HPDE6-E6E7 (cell line): ENCODE results near the gene NRAP.

ENCODE experiments used
- DNase-seq: peaks from one replicate; pipeline ENCODE4 v3.0.0; 2011; ENCODE audit warnings: missing footprints; ENCODE audit errors: extremely low spot score

The NRAP gene

GRCh38 chr10:113631684-113632367 lies 32.0 kb downstream of the NRAP start:
- DNase-seq: no peak

GRCh38 chr10:113630929-113631533 lies 32.8 kb downstream of the NRAP start:
- DNase-seq: no peak

- DNase-seq: no peak
Measured at GRCh38 chr10:113628607-113629153, 35.2 kb downstream of the NRAP start.

GRCh38 chr10:113627836-113628235 lies 36.0 kb downstream of the NRAP start:
- no peak for DNase-seq

GRCh38 chr10:113626809-113627355 lies 37.0 kb downstream of the NRAP start:
- no peak for DNase-seq

- no peak for DNase-seq
Measured at GRCh38 chr10:113625461-113626186, 38.2 kb downstream of the NRAP start.

- DNase-seq: no peak
Measured at GRCh38 chr10:113622831-113623230, 41.0 kb downstream of the NRAP start.

- no peak for DNase-seq
Measured at GRCh38 chr10:113621799-113622198, 42.0 kb downstream of the NRAP start.

GRCh38 chr10:113620936-113621335 lies 42.9 kb downstream of the NRAP start:
- DNase-seq: no peak

- no peak for DNase-seq
Measured at GRCh38 chr10:113620511-113620910, 43.3 kb downstream of the NRAP start.

- no peak for DNase-seq
Measured at GRCh38 chr10:113619401-113619800, 44.4 kb downstream of the NRAP start.

- no peak for DNase-seq
Measured at GRCh38 chr10:113618338-113618737, 45.5 kb downstream of the NRAP start.

GRCh38 chr10:113617086-113617485 lies 46.8 kb downstream of the NRAP start:
- no peak for DNase-seq

- DNase-seq: no peak
Measured at GRCh38 chr10:113616244-113617074, 47.4 kb downstream of the NRAP start.

GRCh38 chr10:113613977-113614690 lies 49.7 kb downstream of the NRAP start:
- no peak for DNase-seq

GRCh38 chr10:113613427-113613826 lies 50.4 kb downstream of the NRAP start:
- DNase-seq: no peak

- DNase-seq: no peak
Measured at GRCh38 chr10:113612154-113612553, 51.7 kb downstream of the NRAP start.

- DNase-seq: no peak
Measured at GRCh38 chr10:113610631-113611601, 52.9 kb downstream of the NRAP start.

GRCh38 chr10:113609704-113610108 lies 54.1 kb downstream of the NRAP start:
- no peak for DNase-seq
